ENCODE results near the gene CCT6B.
A peak's percentile ranks its signal among the peaks of the same experiment; 100 is the strongest.

Gene CCT6B

GRCh38 chr17:34993031-34993430, 31.8 kb upstream of the CCT6B start:
- Mint-ChIP-seq H3K27ac (ENCODE audit: low read depth) (peak overlapping the region; percentile 64), H3K4me1 (peaks cover 14% of the 10 kb centered on the region), H3K27me3 (no peaks in the 10 kb centered on the region), H3K36me3 (ENCODE audit: insufficient read depth) (peaks cover 24% of the 10 kb centered on the region), H3K4me3 (no peak overlapping the region), H3K9me3 (no peaks in the 10 kb centered on the region)
- DNase-seq (ENCODE audit: low spot score in 2 of 2) (no peak), ATAC-seq (replicated peaks; ENCODE audit: extremely low read depth, poor library complexity, severe bottlenecking) (no peak)

GRCh38 chr17:34991606-34992005, 30.3 kb upstream of the CCT6B start:
- H3K9me3 Mint-ChIP-seq: no peaks in the 10 kb centered on the region
- peaks cover 15% of the 10 kb centered on the region for H3K4me1 Mint-ChIP-seq
- DNase-seq (ENCODE audit: low spot score in 2 of 2) (no peak), ATAC-seq (replicated peaks; ENCODE audit: extremely low read depth, poor library complexity, severe bottlenecking) (no peak)
- H3K36me3 Mint-ChIP-seq (ENCODE audit: insufficient read depth): peaks cover 31% of the 10 kb centered on the region
- H3K27me3 Mint-ChIP-seq: no peaks in the 10 kb centered on the region
- H3K27ac Mint-ChIP-seq (ENCODE audit: low read depth): no peak overlapping the region
- H3K4me3 Mint-ChIP-seq: no peak overlapping the region

GRCh38 chr17:34990921-34991365, 29.7 kb upstream of the CCT6B start:
- Mint-ChIP-seq H3K27ac (ENCODE audit: low read depth) (no peak overlapping the region), H3K4me3 (no peak overlapping the region), H3K9me3 (no peaks in the 10 kb centered on the region), H3K36me3 (ENCODE audit: insufficient read depth) (peaks cover 31% of the 10 kb centered on the region), H3K27me3 (no peaks in the 10 kb centered on the region), H3K4me1 (peaks cover 15% of the 10 kb centered on the region)
- DNase-seq (ENCODE audit: low spot score in 2 of 2): no peak
- no peak for ATAC-seq (replicated peaks; ENCODE audit: extremely low read depth, poor library complexity, severe bottlenecking)

GRCh38 chr17:34989473-34989872, 28.2 kb upstream of the CCT6B start:
- H3K27ac Mint-ChIP-seq (ENCODE audit: low read depth): no peak overlapping the region
- no peaks in the 10 kb centered on the region for H3K27me3 Mint-ChIP-seq
- H3K9me3 Mint-ChIP-seq: no peaks in the 10 kb centered on the region
- DNase-seq (ENCODE audit: low spot score in 2 of 2) (no peak), ATAC-seq (replicated peaks; ENCODE audit: extremely low read depth, poor library complexity, severe bottlenecking) (no peak)
- peaks cover 31% of the 10 kb centered on the region for H3K36me3 Mint-ChIP-seq (ENCODE audit: insufficient read depth)
- H3K4me1 Mint-ChIP-seq: peaks cover 15% of the 10 kb centered on the region
- no peak overlapping the region for H3K4me3 Mint-ChIP-seq

- Mint-ChIP-seq H3K27ac (ENCODE audit: low read depth) (no peak overlapping the region), H3K4me1 (peaks cover 23% of the 10 kb centered on the region), H3K4me3 (no peak overlapping the region), H3K9me3 (no peaks in the 10 kb centered on the region), H3K36me3 (ENCODE audit: insufficient read depth) (peaks cover 31% of the 10 kb centered on the region), H3K27me3 (no peaks in the 10 kb centered on the region)
- ATAC-seq (replicated peaks; ENCODE audit: extremely low read depth, poor library complexity, severe bottlenecking) (no peak), DNase-seq (ENCODE audit: low spot score in 2 of 2) (no peak)
These were observed 27.4 kb upstream of the CCT6B start for GRCh38 chr17:34988644-34989043.

- Mint-ChIP-seq H3K36me3 (ENCODE audit: insufficient read depth) (peaks cover 34% of the 10 kb centered on the region), H3K27me3 (no peaks in the 10 kb centered on the region), H3K4me3 (no peak overlapping the region), H3K27ac (ENCODE audit: low read depth) (no peak overlapping the region), H3K9me3 (no peaks in the 10 kb centered on the region), H3K4me1 (peaks cover 24% of the 10 kb centered on the region)
- ATAC-seq (replicated peaks; ENCODE audit: extremely low read depth, poor library complexity, severe bottlenecking) (no peak), DNase-seq (ENCODE audit: low spot score in 2 of 2) (no peak)
These were observed 26.0 kb upstream of the CCT6B start for GRCh38 chr17:34987232-34987631.

GRCh38 chr17:34981538-34982241, 20.4 kb upstream of the CCT6B start:
- Mint-ChIP-seq H3K27me3 (no peaks in the 10 kb centered on the region), H3K9me3 (no peaks in the 10 kb centered on the region), H3K4me3 (peak overlapping the region; percentile 96), H3K27ac (ENCODE audit: low read depth) (peak overlapping the region; percentile 98), H3K4me1 (peaks cover 43% of the 10 kb centered on the region), H3K36me3 (ENCODE audit: insufficient read depth) (peaks cover 17% of the 10 kb centered on the region)
- ATAC-seq (replicated peaks; ENCODE audit: extremely low read depth, poor library complexity, severe bottlenecking) (no peak), DNase-seq (ENCODE audit: low spot score in 2 of 2) (no peak)

GRCh38 chr17:34980681-34981537, 19.6 kb upstream of the CCT6B start:
- H3K27ac Mint-ChIP-seq (ENCODE audit: low read depth): peak overlapping the region; percentile 98
- peaks cover 14% of the 10 kb centered on the region for H3K36me3 Mint-ChIP-seq (ENCODE audit: insufficient read depth)
- H3K4me3 Mint-ChIP-seq: peak overlapping the region; percentile 96
- peaks cover 43% of the 10 kb centered on the region for H3K4me1 Mint-ChIP-seq
- H3K9me3 Mint-ChIP-seq: no peaks in the 10 kb centered on the region
- DNase-seq (ENCODE audit: low spot score in 2 of 2): peak; percentile 59 to 64
- H3K27me3 Mint-ChIP-seq: no peaks in the 10 kb centered on the region
- ATAC-seq (replicated peaks; ENCODE audit: extremely low read depth, poor library complexity, severe bottlenecking): peak; percentile 86

GRCh38 chr17:34980353-34980680, 19.1 kb upstream of the CCT6B start, which contains the start of gene LIG3:
LIG3 (plus strand) TSS chr17:34980512; CDS start chr17:34983006, 2,494 bp downstream.
- peak; percentile 84 for ATAC-seq (replicated peaks; ENCODE audit: extremely low read depth, poor library complexity, severe bottlenecking)
- Mint-ChIP-seq H3K27ac (ENCODE audit: low read depth) (peak within 1 kb of the TSS; percentile 98), H3K4me1 (peaks cover 43% of the 10 kb centered on the region), H3K27me3 (no peaks in the 10 kb centered on the region), H3K4me3 (peak within 1 kb of the TSS; percentile 96), H3K9me3 (no peaks in the 10 kb centered on the region), H3K36me3 (ENCODE audit: insufficient read depth) (peaks cover 14% of the 10 kb centered on the region)
- DNase-seq (ENCODE audit: low spot score in 2 of 2): peak; percentile 84 to 88

GRCh38 chr17:34979650-34980352, 18.5 kb upstream of the CCT6B start:
- Mint-ChIP-seq H3K9me3 (no peaks in the 10 kb centered on the region), H3K36me3 (ENCODE audit: insufficient read depth) (peaks cover 14% of the 10 kb centered on the region), H3K27ac (ENCODE audit: low read depth) (peak overlapping the region; percentile 98), H3K4me3 (peak overlapping the region; percentile 96), H3K27me3 (no peaks in the 10 kb centered on the region), H3K4me1 (peaks cover 43% of the 10 kb centered on the region)
- DNase-seq (ENCODE audit: low spot score in 2 of 2): no peak
- ATAC-seq (replicated peaks; ENCODE audit: extremely low read depth, poor library complexity, severe bottlenecking): no peak

- no peak for ATAC-seq (replicated peaks; ENCODE audit: extremely low read depth, poor library complexity, severe bottlenecking)
- DNase-seq (ENCODE audit: low spot score in 2 of 2): no peak
- Mint-ChIP-seq H3K36me3 (ENCODE audit: insufficient read depth) (peaks cover 14% of the 10 kb centered on the region), H3K27ac (ENCODE audit: low read depth) (no peak overlapping the region), H3K9me3 (no peaks in the 10 kb centered on the region), H3K27me3 (no peaks in the 10 kb centered on the region), H3K4me1 (peaks cover 40% of the 10 kb centered on the region), H3K4me3 (no peak overlapping the region)
These were observed 17.9 kb upstream of the CCT6B start for GRCh38 chr17:34979153-34979552.
